ENCODE results near the gene OXNAD1.

DNA sequence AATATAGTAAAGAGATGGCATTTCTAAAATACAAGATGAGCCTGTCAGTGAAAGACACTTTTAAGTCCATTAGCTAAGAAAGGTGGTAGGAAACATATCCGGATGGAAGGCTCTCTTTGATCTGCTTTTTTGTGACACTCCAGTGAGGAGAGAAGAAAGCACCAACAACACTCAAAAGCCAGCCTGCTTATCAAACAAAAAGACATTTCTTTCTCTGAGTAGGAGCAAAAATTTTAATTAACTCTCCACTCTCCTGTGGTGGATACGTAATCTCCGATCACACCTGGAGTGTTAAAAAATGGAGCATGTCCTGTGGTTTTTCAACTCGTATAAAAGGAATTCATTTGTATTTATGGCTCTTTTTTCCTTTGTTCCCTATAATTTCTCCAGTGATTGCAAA lies 65.3 kb downstream of the OXNAD1 start:
- TF ChIP-seq ZBTB7A (IDR thresholded peaks at IDR 0.05; ENCODE audit: low read depth) (no peak), YY1 (IDR thresholded peaks at IDR 0.05; ENCODE audit: low read depth) (no peak)
- TF ChIP-seq, protein P1, sequence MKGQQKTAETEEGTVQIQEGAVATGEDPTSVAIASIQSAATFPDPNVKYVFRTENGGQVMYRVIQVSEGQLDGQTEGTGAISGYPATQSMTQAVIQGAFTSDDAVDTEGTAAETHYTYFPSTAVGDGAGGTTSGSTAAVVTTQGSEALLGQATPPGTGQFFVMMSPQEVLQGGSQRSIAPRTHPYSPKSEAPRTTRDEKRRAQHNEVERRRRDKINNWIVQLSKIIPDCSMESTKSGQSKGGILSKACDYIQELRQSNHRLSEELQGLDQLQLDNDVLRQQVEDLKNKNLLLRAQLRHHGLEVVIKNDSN (IDR thresholded peaks at IDR 0.05) = no peak

Measured in Ishikawa (cell line).